ENCODE results near the gene SUMF1.
"Not testable (repeated sequence)": the region's sequence is repeated elsewhere in the genome, so short reads cannot be mapped to it uniquely, and the experiment has no call there.

Gene SUMF1

DNA sequence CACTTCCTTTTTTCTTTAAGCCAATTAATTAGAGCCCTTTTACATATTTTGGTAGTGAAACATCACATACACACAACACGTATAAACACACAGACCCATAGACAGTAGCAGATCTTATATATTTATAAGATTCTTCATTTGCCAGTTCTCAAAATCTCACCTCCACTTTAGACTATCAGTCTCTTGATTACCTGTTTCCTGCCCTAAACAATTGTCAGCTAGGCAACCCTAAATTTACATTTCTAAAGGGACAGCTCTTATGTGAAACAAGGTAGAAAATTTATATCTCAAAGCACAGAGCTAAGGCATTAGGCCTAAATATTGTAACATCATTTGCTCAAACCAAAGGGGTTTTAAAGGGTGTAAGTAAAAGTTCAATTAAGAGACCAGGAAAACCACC is 135.0 kb downstream of the SUMF1 start:
- Histone ChIP-seq H3K36me3 (replicated peaks in 1 of 2; ENCODE audit: control insufficient read depth in 2 of 2, insufficient read depth in 2 of 2, low read length in 2 of 2) (no peaks in the 10 kb centered on the region), H2BK15ac (ENCODE audit: low read length) (no peak overlapping the region), H3K23ac (ENCODE audit: low read depth, low read length, poor library complexity) (no peak overlapping the region), H3K18ac (ENCODE audit: low read length) (no peak overlapping the region), H3K79me1 (ENCODE audit: low read depth, low read length) (no peaks in the 10 kb centered on the region), H2BK12ac (ENCODE audit: low read length) (no peak overlapping the region), H4K91ac (ENCODE audit: low read depth, low read length, poor library complexity) (no peak overlapping the region), H3K14ac (ENCODE audit: low read length) (no peak overlapping the region), H3K4me2 (ENCODE audit: insufficient read depth, low read length, poor library complexity, severe bottlenecking) (no peak overlapping the region), H2BK120ac (ENCODE audit: low read depth, low read length) (no peak overlapping the region), H2BK5ac (ENCODE audit: low read length) (no peak overlapping the region), H3K9ac (ENCODE audit: low read depth, low read length, poor library complexity) (no peak overlapping the region), H3K4ac (ENCODE audit: low read length) (no peak overlapping the region), H3K4me1 (ENCODE audit: control insufficient read depth in 2 of 2, insufficient read depth in 1 of 2, low read depth in 1 of 2, low read length in 2 of 2) (no peaks in the 10 kb centered on the region), H2AK5ac (ENCODE audit: low read depth, low read length) (no peak overlapping the region), H4K8ac (ENCODE audit: low read depth, low read length) (no peak overlapping the region), H2AFZ (ENCODE audit: low read length) (no peak overlapping the region), H3K27ac (replicated peaks; ENCODE audit: low read length) (no peak overlapping the region), H3K27me3 (ENCODE audit: control insufficient read depth in 3 of 3, insufficient read depth in 3 of 3, low read depth in 1 of 3, low read length in 3 of 3) (no peaks in the 10 kb centered on the region), H3K4me3 (ENCODE audit: low read length in 2 of 2) (no peak overlapping the region), H3K9me3 (replicated peaks in 1 of 2; ENCODE audit: control insufficient read depth in 2 of 2, insufficient read depth in 1 of 2, low read depth in 1 of 2, low read length in 2 of 2) (peaks cover 3 to 15% of the 10 kb centered on the region in 2 donors)
- DNase-seq (ENCODE audit: low spot score) = no peak
- WGBS, 2 donors (ENCODE audit: extremely low coverage in 2 of 2, insufficient read length in 2 of 2, insufficient replicate concordance in 1 of 2) = no CpG with 5 or more reads among the region's 1 CpG

DNA sequence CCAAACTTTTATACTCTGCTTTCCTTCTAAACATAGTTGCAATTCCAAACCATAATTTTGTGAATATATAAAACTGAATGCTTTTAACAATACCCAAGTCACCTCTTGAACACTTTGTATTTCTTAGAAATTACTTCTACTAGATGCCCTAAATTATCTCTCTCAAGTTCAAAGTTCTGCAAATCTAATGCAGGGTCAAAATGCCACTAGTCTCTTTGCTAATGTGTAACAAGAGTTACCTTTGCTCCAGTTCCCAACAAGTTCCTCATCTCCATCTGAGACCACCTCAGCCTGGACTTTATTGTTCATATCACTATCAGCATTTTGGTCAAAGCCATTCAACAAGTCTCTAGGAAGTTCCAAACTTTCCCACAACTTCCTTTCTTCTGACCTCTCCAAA is 137.3 kb downstream of the SUMF1 start:
- not testable (repeated sequence) for H2BK5ac ChIP-seq (ENCODE audit: low read length); H2BK120ac ChIP-seq (ENCODE audit: low read depth, low read length); H3K27ac ChIP-seq (replicated peaks; ENCODE audit: low read length); DNase-seq (ENCODE audit: low spot score); H3K4ac ChIP-seq (ENCODE audit: low read length); H3K9ac ChIP-seq (ENCODE audit: low read depth, low read length, poor library complexity); H3K4me3 ChIP-seq (ENCODE audit: low read length in 2 of 2); H3K23ac ChIP-seq (ENCODE audit: low read depth, low read length, poor library complexity); H4K91ac ChIP-seq (ENCODE audit: low read depth, low read length, poor library complexity); H4K8ac ChIP-seq (ENCODE audit: low read depth, low read length); H3K79me1 ChIP-seq (ENCODE audit: low read depth, low read length); H3K4me2 ChIP-seq (ENCODE audit: insufficient read depth, low read length, poor library complexity, severe bottlenecking); H3K27me3 ChIP-seq (ENCODE audit: control insufficient read depth in 3 of 3, insufficient read depth in 3 of 3, low read depth in 1 of 3, low read length in 3 of 3); H2AFZ ChIP-seq (ENCODE audit: low read length); H2BK15ac ChIP-seq (ENCODE audit: low read length); H3K4me1 ChIP-seq (ENCODE audit: control insufficient read depth in 2 of 2, insufficient read depth in 1 of 2, low read depth in 1 of 2, low read length in 2 of 2); H3K18ac ChIP-seq (ENCODE audit: low read length); H2BK12ac ChIP-seq (ENCODE audit: low read length); H2AK5ac ChIP-seq (ENCODE audit: low read depth, low read length); H3K36me3 ChIP-seq (replicated peaks in 1 of 2; ENCODE audit: control insufficient read depth in 2 of 2, insufficient read depth in 2 of 2, low read length in 2 of 2); H3K14ac ChIP-seq (ENCODE audit: low read length)
- peaks cover 4 to 17% of the 10 kb centered on the region in 2 donors for H3K9me3 ChIP-seq (replicated peaks in 1 of 2; ENCODE audit: control insufficient read depth in 2 of 2, insufficient read depth in 1 of 2, low read depth in 1 of 2, low read length in 2 of 2)

DNA sequence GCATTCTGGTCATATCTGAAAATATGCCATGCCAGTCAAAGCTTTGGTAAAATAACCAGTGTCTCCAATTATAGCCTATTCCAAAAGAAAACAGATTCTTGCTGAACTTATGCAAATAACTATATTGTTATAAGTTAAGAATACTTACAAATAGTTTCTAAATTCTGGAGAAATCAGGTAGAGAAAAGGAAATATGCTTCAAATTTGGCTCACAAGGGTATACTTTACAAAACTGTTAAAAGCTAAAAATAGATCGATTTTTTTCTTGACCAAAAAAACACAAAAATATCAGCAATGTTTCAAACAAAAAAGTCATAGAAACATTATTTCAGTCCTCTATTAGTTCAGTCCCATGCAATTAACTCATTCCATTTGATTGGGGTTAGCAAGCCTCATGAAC is 140.2 kb downstream of the SUMF1 start:
- H3K4me1 ChIP-seq (ENCODE audit: control insufficient read depth in 2 of 2, insufficient read depth in 1 of 2, low read depth in 1 of 2, low read length in 2 of 2) = no peaks in the 10 kb centered on the region
- no peak overlapping the region for H4K91ac ChIP-seq (ENCODE audit: low read depth, low read length, poor library complexity)
- H2BK12ac ChIP-seq (ENCODE audit: low read length) = no peak overlapping the region
- H3K4me2 ChIP-seq (ENCODE audit: insufficient read depth, low read length, poor library complexity, severe bottlenecking) = no peak overlapping the region
- no peak overlapping the region for H4K8ac ChIP-seq (ENCODE audit: low read depth, low read length)
- no peak overlapping the region for H3K23ac ChIP-seq (ENCODE audit: low read depth, low read length, poor library complexity)
- no peaks in the 10 kb centered on the region for H3K27me3 ChIP-seq (ENCODE audit: control insufficient read depth in 3 of 3, insufficient read depth in 3 of 3, low read depth in 1 of 3, low read length in 3 of 3)
- no peak overlapping the region for H3K27ac ChIP-seq (replicated peaks; ENCODE audit: low read length)
- no peak overlapping the region for H2AFZ ChIP-seq (ENCODE audit: low read length)
- no peak for DNase-seq (ENCODE audit: low spot score)
- no peak overlapping the region for H3K4ac ChIP-seq (ENCODE audit: low read length)
- no peak overlapping the region for H2BK5ac ChIP-seq (ENCODE audit: low read length)
- H3K4me3 ChIP-seq (ENCODE audit: low read length in 2 of 2) = no peak overlapping the region
- H3K36me3 ChIP-seq (replicated peaks in 1 of 2; ENCODE audit: control insufficient read depth in 2 of 2, insufficient read depth in 2 of 2, low read length in 2 of 2) = no peaks in the 10 kb centered on the region
- H2BK15ac ChIP-seq (ENCODE audit: low read length) = no peak overlapping the region
- H3K9ac ChIP-seq (ENCODE audit: low read depth, low read length, poor library complexity) = no peak overlapping the region
- H3K9me3 ChIP-seq (replicated peaks in 1 of 2; ENCODE audit: control insufficient read depth in 2 of 2, insufficient read depth in 1 of 2, low read depth in 1 of 2, low read length in 2 of 2) = peaks cover 4 to 17% of the 10 kb centered on the region in 2 donors
- H2BK120ac ChIP-seq (ENCODE audit: low read depth, low read length) = no peak overlapping the region
- no peak overlapping the region for H2AK5ac ChIP-seq (ENCODE audit: low read depth, low read length)
- H3K14ac ChIP-seq (ENCODE audit: low read length) = no peak overlapping the region
- no peak overlapping the region for H3K18ac ChIP-seq (ENCODE audit: low read length)
- no peaks in the 10 kb centered on the region for H3K79me1 ChIP-seq (ENCODE audit: low read depth, low read length)
- no CpG with 5 or more reads among the region's 1 CpG for WGBS, 2 donors (ENCODE audit: extremely low coverage in 2 of 2, insufficient read length in 2 of 2, insufficient replicate concordance in 1 of 2)

DNA sequence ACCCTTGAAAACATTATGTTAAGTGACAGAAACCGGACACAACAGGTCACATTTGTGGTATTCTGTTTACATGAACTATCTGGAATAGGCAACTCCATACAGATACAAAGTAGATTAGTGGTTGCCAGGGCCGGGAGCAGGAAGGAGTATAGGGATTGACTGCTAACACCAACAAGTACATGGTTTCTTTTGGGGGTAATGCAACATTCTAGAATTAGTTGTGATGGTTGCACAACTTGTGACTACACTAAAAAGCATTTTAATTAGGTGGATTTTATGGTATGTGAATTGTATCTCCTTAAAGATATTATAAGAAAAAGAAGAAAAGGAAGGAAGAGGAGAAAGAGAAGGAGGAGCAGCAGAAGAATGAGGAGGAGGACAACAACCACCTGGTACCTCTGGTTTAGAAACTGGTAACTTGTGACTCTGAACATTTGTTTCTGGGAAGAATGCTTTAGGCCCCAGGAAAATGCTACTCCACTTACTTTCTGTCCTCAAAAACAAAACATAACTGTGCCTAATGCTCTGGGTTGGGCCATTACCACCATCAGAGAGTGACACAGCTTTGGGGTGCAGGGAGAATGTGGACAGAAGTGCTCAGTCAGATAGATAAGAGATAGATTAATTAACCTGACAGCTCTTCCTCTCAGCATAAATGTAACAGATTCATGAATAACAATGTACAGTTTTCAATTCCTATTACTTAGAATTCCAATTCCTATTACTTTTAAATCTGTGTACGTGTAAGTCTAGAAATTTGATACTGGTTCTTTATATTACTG is 143.6 kb downstream of the SUMF1 start:
- H2BK120ac ChIP-seq (ENCODE audit: low read depth, low read length) = no peak overlapping the region
- H3K9me3 ChIP-seq (replicated peaks in 1 of 2; ENCODE audit: control insufficient read depth in 2 of 2, insufficient read depth in 1 of 2, low read depth in 1 of 2, low read length in 2 of 2) = peaks cover 4 to 15% of the 10 kb centered on the region in 2 donors
- no peak overlapping the region for H3K18ac ChIP-seq (ENCODE audit: low read length)
- no CpG with 5 or more reads among the region's 3 CpGs for WGBS, 2 donors (ENCODE audit: extremely low coverage in 2 of 2, insufficient read length in 2 of 2, insufficient replicate concordance in 1 of 2)
- no peak overlapping the region for H4K91ac ChIP-seq (ENCODE audit: low read depth, low read length, poor library complexity)
- H3K79me1 ChIP-seq (ENCODE audit: low read depth, low read length) = no peaks in the 10 kb centered on the region
- H4K8ac ChIP-seq (ENCODE audit: low read depth, low read length) = no peak overlapping the region
- no peak overlapping the region for H2AK5ac ChIP-seq (ENCODE audit: low read depth, low read length)
- H3K9ac ChIP-seq (ENCODE audit: low read depth, low read length, poor library complexity) = no peak overlapping the region
- H3K4me1 ChIP-seq (ENCODE audit: control insufficient read depth in 2 of 2, insufficient read depth in 1 of 2, low read depth in 1 of 2, low read length in 2 of 2) = no peaks in the 10 kb centered on the region
- H3K27ac ChIP-seq (replicated peaks; ENCODE audit: low read length) = no peak overlapping the region
- H3K4ac ChIP-seq (ENCODE audit: low read length) = no peak overlapping the region
- no peak overlapping the region for H3K4me2 ChIP-seq (ENCODE audit: insufficient read depth, low read length, poor library complexity, severe bottlenecking)
- H3K23ac ChIP-seq (ENCODE audit: low read depth, low read length, poor library complexity) = no peak overlapping the region
- H3K4me3 ChIP-seq (ENCODE audit: low read length in 2 of 2) = no peak overlapping the region
- H2BK12ac ChIP-seq (ENCODE audit: low read length) = no peak overlapping the region
- no peak overlapping the region for H2BK5ac ChIP-seq (ENCODE audit: low read length)
- H3K27me3 ChIP-seq (ENCODE audit: control insufficient read depth in 3 of 3, insufficient read depth in 3 of 3, low read depth in 1 of 3, low read length in 3 of 3) = no peaks in the 10 kb centered on the region
- H2AFZ ChIP-seq (ENCODE audit: low read length) = no peak overlapping the region
- H3K14ac ChIP-seq (ENCODE audit: low read length) = no peak overlapping the region
- no peak overlapping the region for H2BK15ac ChIP-seq (ENCODE audit: low read length)
- DNase-seq (ENCODE audit: low spot score) = no peak
- peaks cover 0 to 9% of the 10 kb centered on the region in 2 donors for H3K36me3 ChIP-seq (replicated peaks in 1 of 2; ENCODE audit: control insufficient read depth in 2 of 2, insufficient read depth in 2 of 2, low read length in 2 of 2)

Measured in neuronal stem cell (in vitro differentiated cells).